ENCODE data around the gene AUTS2. TPM values are rescaled to one million over a fixed set of nuclear protein-coding genes. Genes with fewer than 3 reads are reported as not detected.

The AUTS2 gene
- total and polyA plus RNA-seq, 10 of the 15 experiments (the other 5 are each of a cell fraction or from before 2014, with no cell fraction given) = 6.4 to 55.6 (median 21.6) TPM

DNA sequence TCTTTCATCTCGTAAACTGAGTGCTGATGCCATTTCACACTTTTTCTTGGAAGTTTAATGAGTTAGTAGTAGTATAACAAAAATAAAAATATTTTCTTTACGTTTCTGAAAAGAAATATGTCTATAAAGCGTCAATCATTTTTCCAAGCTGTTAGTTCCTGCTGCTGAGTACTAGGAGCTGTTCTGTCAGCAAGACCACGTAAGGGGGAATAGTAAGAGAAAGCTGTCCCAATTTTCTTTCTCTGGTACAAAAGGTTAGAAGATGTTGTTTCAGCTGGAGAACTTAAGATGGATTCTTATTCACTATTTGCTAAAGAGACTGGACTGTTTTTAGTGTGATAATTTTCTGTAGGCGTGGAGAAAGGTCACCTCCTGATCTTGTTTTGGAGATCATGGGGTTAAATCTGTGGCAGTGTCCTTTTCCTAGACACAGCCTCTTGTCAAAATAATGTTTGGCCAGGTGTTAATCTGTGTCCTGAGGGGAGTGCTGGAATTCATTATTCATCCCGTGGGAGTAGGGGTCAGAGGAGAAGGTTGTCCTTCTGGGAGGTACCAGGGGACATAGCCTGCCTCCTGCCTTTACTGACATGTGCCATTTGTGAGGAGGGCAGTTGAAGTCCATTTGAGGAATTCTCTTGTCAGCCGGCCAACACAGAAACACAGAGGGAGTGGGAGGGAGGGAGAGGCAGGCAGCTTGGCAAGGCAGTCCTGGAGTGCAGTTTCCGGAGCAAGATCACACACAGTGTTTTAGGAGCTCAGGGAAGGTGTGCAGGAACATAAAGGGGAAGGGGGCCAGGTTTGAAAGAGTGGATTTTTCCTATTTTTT lies 368.7 kb downstream of the AUTS2 start (continued):
- TF ChIP-seq RFX5 (IDR thresholded peaks at IDR 0.05; ENCODE audit: low read depth, low read length) = no peak
- no peak for TF ChIP-seq E2F8 (IDR thresholded peaks at IDR 0.05; ENCODE audit: low read depth, partially characterized antibody)
- TF ChIP-seq, protein P1, sequence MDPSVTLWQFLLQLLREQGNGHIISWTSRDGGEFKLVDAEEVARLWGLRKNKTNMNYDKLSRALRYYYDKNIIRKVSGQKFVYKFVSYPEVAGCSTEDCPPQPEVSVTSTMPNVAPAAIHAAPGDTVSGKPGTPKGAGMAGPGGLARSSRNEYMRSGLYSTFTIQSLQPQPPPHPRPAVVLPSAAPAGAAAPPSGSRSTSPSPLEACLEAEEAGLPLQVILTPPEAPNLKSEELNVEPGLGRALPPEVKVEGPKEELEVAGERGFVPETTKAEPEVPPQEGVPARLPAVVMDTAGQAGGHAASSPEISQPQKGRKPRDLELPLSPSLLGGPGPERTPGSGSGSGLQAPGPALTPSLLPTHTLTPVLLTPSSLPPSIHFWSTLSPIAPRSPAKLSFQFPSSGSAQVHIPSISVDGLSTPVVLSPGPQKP (IDR thresholded peaks at IDR 0.05; ENCODE audit: low read depth, low read length) = no peak
- TF ChIP-seq NFYA (IDR thresholded peaks at IDR 0.05; ENCODE audit: borderline replicate concordance, low read depth, low read length) = no peak
- no peak for TF ChIP-seq SP1 (IDR thresholded peaks at IDR 0.05; ENCODE audit: low read depth, low read length)

Measured in GM12878 (cell line).